Suprapubic skin (tissue), 4 donors: ENCODE results near the gene NTM. TPM values are rescaled to one million over a fixed set of nuclear protein-coding genes. Genes with fewer than 3 reads are reported as not detected.

ENCODE experiments used
- DNase-seq, 2 donors: peaks; one replicate each; pipeline ENCODE4 v3.0.0-alpha.2; 2019; ENCODE audit warnings: low spot score in 2 of 2
- H3K27ac ChIP-seq: fragments of 200-600 bp; sonication (generic); one replicate; pipeline ENCODE4 v1.5.1; 2019
- H3K27me3 ChIP-seq: fragments of 200-600 bp; sonication (generic); one replicate; pipeline ENCODE4 v1.5.1; 2019
- H3K36me3 ChIP-seq: fragments of 200-600 bp; sonication (generic); one replicate; pipeline ENCODE4 v1.5.1; 2019
- H3K4me1 ChIP-seq: fragments of 200-600 bp; sonication (generic); one replicate; pipeline ENCODE4 v1.5.1; 2019
- H3K4me3 ChIP-seq: fragments of 200-600 bp; sonication (generic); one replicate; pipeline ENCODE4 v1.5.1; 2019; ENCODE audit warnings: mild to moderate bottlenecking
- H3K9me3 ChIP-seq: fragments of 200-600 bp; sonication (generic); one replicate; pipeline ENCODE4 v1.5.1; 2019
- EP300 ChIP-seq: sonication (generic); formaldehyde crosslinking; IDR thresholded peaks from one replicate; pipeline ENCODE4 v1.6.1; 2017; ENCODE audit warnings: antibody characterized with exemption
- POLR2A ChIP-seq, 2 donors: fragments of 450-650 bp; IDR thresholded peaks; one replicate each; pipeline ENCODE4 v1.6.1; 2017; ENCODE audit warnings: antibody characterized with exemption in 2 of 2, mild to moderate bottlenecking in 2 of 2, moderate library complexity in 2 of 2
- POLR2AphosphoS5 ChIP-seq, 3 donors: sonication (generic); formaldehyde crosslinking; IDR thresholded peaks; one replicate each; pipeline ENCODE4 v1.6.1; 2017; ENCODE audit warnings: antibody characterized with exemption in 3 of 3
- WGBS: methylation state at CpG from one replicate; pipeline ENCODE4 v1.1.5; 2018; 5-methylcytosine and 5-hydroxymethylcytosine counted together
- total RNA-seq, 4 donors: library from RNA; depleted of rRNA; stranded (reverse); fragments of >200 nt; gene quantifications; one replicate each; pipeline ENCODE4 v1.1.0, GENCODE V29; 2016
- TF ChIP-seq, protein P1 (sequence below), 2 donors: fragments of 200-600 bp in 1 of 2; fragments of 450-650 bp in 1 of 2; sonication (generic) in 1 of 2; IDR thresholded peaks; one replicate each; pipeline ENCODE4 v1.5.1; 2016 to 2019; ENCODE audit warnings: antibody characterized with exemption in 2 of 2, mild to moderate bottlenecking in 1 of 2, moderate library complexity in 1 of 2

The NTM gene
- total RNA-seq, 4 donors from 2014 or later, result 0.19 to 19.1 (median 2.1) TPM

DNA sequence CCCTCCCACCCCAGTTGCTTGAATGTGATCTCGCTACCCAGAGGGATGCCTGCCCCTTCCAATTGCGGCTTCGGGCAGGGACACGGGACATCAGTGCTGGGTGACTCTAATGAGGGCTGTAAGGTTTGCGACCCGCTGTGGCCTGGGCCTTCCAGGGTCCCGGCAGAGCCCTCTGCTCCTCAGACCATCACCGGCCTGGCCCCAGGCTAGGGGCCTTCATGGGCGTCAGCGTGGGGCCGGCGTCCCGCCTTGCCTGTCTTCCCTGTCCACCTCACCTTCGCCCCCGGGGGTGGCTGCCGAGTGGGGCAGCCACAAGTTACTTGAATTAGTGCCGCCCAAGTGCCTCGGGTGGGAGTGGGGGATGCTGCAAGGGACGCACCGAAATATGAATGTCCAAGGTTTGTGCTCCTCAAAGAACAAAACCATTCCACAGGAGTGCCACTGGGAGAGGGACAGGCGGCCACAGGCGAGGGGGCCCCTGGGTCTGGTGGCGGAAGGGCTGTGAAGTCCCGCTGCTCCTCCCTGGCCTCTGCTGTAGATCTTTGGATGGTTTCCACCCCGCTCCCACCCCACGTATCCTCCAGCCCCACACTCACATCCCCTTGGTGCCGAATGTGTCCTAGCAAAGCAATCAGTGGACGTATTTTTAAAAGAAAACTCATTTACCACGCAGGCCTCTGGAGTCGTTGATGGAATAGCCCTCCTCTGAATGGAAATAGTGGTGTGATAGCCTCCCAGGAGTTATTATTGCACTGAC is 317.1 kb downstream of the NTM start:
- Histone ChIP-seq H3K27me3 (peaks cover 42% of the 10 kb centered on the region), H3K4me1 (peaks cover 9% of the 10 kb centered on the region), H3K27ac (no peak overlapping the region), H3K9me3 (no peaks in the 10 kb centered on the region), H3K4me3 (no peak overlapping the region), H3K36me3 (no peaks in the 10 kb centered on the region)
- TF ChIP-seq EP300 (no peak), POLR2A (IDR thresholded peaks at IDR 0.05) (no peak), POLR2AphosphoS5 (IDR thresholded peaks at IDR 0.05) (no peak)
- TF ChIP-seq, protein P1, sequence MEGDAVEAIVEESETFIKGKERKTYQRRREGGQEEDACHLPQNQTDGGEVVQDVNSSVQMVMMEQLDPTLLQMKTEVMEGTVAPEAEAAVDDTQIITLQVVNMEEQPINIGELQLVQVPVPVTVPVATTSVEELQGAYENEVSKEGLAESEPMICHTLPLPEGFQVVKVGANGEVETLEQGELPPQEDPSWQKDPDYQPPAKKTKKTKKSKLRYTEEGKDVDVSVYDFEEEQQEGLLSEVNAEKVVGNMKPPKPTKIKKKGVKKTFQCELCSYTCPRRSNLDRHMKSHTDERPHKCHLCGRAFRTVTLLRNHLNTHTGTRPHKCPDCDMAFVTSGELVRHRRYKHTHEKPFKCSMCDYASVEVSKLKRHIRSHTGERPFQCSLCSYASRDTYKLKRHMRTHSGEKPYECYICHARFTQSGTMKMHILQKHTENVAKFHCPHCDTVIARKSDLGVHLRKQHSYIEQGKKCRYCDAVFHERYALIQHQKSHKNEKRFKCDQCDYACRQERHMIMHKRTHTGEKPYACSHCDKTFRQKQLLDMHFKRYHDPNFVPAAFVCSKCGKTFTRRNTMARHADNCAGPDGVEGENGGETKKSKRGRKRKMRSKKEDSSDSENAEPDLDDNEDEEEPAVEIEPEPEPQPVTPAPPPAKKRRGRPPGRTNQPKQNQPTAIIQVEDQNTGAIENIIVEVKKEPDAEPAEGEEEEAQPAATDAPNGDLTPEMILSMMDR (IDR thresholded peaks at IDR 0.05), result no peak
- 70% methylated on average over 15 of the region's 30 CpGs for WGBS
- DNase-seq, result no peak

DNA sequence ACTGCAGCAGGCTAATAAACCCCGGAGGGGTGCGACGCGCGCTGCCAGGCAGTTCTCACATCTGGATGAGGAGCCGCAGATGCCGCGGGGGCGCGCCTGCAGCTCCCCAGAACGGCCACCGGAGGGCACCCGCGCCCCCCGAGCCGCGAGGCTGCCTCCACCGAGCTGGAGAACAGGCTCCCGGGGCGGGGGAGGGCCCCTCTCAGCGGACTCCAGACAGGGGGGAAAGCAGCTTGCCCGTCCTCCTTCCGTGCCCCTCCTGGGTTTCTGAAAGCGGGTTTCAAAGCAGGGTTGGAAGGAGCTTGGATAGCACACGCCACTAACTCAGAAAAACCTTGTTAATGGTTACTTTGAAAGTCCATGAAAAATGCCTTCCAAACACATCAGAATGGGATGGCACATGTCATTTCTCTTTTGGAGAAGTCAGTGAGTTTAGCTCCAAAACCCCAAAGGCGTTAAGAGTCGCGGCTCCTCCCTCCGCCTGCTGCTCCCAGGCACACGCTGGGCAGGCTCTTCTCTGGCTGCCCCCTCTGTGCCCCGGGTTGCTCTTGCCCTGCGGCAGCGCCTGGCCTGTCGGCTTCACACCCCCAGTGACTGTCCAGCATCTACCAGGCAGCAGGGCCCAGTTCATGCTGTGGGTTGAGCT is 317.8 kb downstream of the NTM start:
- peak overlapping the region; percentile 8 for H3K4me3 ChIP-seq
- H3K27ac ChIP-seq, result no peak overlapping the region
- no peaks in the 10 kb centered on the region for H3K36me3 ChIP-seq
- H3K27me3 ChIP-seq, result peaks cover 37% of the 10 kb centered on the region
- no peaks in the 10 kb centered on the region for H3K9me3 ChIP-seq
- peaks cover 9% of the 10 kb centered on the region for H3K4me1 ChIP-seq
- WGBS, result 29% methylated on average over 14 of the region's 34 CpGs
- no peak for DNase-seq
- TF ChIP-seq, protein P1 (IDR thresholded peaks at IDR 0.05), result peak; percentile 34 to 96
- TF ChIP-seq POLR2AphosphoS5 (IDR thresholded peaks at IDR 0.05), result no peak

DNA sequence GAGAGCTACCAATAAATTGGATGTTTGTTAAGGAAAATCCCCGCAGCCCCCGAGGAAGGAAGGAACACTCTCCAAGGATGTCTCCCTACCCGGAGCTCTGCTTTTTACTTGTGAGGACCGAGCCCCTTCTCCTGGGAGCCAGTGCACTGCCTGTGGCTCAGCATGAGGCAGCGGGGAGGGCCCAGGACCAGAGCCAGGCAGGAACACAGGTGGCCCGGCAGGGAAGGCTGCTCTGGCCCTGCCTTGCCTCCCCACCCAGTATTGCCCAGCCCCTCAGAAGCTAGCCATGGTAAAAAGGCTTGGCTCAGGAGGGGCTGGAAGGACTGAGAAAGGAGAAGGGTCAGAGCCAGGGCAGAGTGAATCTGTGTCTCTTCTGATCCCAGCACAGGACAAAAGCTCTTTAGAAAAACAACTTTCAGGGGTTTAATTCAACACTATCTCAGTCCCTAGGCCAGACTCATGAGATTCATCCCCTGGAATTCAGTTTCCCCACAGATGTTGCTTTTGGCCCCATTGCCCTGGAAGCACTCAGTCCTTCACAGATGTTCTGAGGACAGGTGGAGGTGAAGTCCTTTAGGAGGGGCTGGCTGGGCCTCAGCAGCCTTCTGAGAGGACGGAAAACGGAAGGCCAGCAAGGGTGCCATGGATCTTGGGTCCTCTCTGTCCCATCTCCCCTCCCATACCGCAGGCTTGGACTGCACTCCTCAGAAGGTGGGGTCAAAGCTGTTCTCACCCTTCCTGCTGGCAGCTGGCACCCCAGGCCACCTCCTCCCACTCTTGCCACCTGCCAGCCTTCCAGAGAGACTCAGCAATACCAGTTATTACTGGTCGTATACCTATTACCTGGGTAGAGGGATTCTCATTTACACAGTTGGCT is 318.9 kb downstream of the NTM start:
- Histone ChIP-seq H3K27ac (no peak overlapping the region), H3K36me3 (no peaks in the 10 kb centered on the region), H3K9me3 (no peaks in the 10 kb centered on the region), H3K27me3 (peaks cover 27% of the 10 kb centered on the region), H3K4me1 (peaks cover 9% of the 10 kb centered on the region), H3K4me3 (no peak overlapping the region)
- TF ChIP-seq, protein P1 (IDR thresholded peaks at IDR 0.05), result no peak
- TF ChIP-seq EP300 (no peak), POLR2AphosphoS5 (IDR thresholded peaks at IDR 0.05) (no peak), POLR2A (IDR thresholded peaks at IDR 0.05) (no peak)
- WGBS, result 82% methylated on average over 9 of the region's 10 CpGs
- DNase-seq, result no peak

DNA sequence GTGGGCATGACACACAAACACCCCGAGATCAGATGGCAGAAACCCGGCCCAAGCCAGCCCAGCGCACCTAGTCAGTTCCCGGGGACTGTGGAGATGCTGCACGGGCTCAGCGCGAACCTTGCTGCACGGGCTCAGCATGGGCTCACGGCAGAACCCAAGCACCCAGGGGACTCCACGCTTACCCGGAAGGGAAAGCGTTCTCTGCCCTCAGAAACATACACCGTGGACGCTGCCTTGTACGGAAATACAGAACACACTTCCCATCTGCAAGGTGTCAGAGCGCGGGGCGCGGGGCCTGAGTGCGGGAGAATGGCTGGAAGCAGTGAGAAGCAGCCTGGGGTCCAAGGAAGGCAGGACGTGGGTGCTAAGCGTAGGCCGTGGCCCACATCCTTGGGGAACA is 319.9 kb downstream of the NTM start:
- Histone ChIP-seq H3K9me3 (no peaks in the 10 kb centered on the region), H3K36me3 (no peaks in the 10 kb centered on the region), H3K27ac (no peak overlapping the region), H3K4me3 (no peak overlapping the region), H3K4me1 (peaks cover 17% of the 10 kb centered on the region), H3K27me3 (peaks cover 24% of the 10 kb centered on the region)
- 97% methylated on average over 20 of the region's 23 CpGs for WGBS
- TF ChIP-seq POLR2A (IDR thresholded peaks at IDR 0.05) (no peak), POLR2AphosphoS5 (IDR thresholded peaks at IDR 0.05) (no peak), EP300 (no peak)
- TF ChIP-seq, protein P1 (IDR thresholded peaks at IDR 0.05), result no peak
- no peak for DNase-seq

DNA sequence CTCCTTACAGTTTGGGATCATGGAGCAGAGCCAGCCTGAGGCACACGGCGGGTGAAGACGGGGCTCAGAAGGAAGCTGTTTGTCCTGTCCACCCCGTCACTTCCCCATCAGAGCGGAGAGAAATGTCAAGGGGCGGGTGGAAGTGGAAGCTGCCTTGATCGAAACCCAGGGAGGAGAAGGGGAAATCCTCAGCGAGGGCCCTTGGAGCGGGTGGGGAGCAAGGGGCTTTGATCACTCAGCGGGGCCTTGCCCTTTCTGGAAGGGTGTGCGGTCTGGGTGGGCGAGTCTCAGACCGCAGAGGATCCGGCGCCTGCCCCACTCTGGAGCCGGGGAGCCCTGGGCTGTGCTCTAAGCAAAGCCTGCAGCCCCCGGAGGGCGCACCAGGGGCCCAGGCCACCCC is 320.4 kb downstream of the NTM start:
- Histone ChIP-seq H3K27me3 (peaks cover 24% of the 10 kb centered on the region), H3K36me3 (no peaks in the 10 kb centered on the region), H3K9me3 (no peaks in the 10 kb centered on the region), H3K27ac (no peak overlapping the region), H3K4me3 (no peak overlapping the region), H3K4me1 (peaks cover 18% of the 10 kb centered on the region)
- TF ChIP-seq, protein P1 (IDR thresholded peaks at IDR 0.05), result no peak
- TF ChIP-seq EP300 (no peak), POLR2A (IDR thresholded peaks at IDR 0.05) (no peak), POLR2AphosphoS5 (IDR thresholded peaks at IDR 0.05) (no peak)
- DNase-seq, result no peak
- 88% methylated on average over 10 of the region's 18 CpGs for WGBS
